T-helper 1 cell treated with Interleukin-12 subunit alpha and Interleukin-12 subunit beta and Interleukin-4 antibody, amounts not matched to agents 30 μg/mL and 1 μg/mL, for 36 hours (primary cell): ENCODE results near the gene SCARB1.

Source experiments
- H3K27ac Mint-ChIP-seq: one replicate; pipeline ENCODE4 v1.8.0; 2021; ENCODE audit warnings: mild to moderate bottlenecking, mixed read lengths
- H3K27me3 Mint-ChIP-seq: one replicate; pipeline ENCODE4 v1.8.0; 2021; ENCODE audit warnings: low read depth, mixed read lengths
- H3K36me3 Mint-ChIP-seq: one replicate; pipeline ENCODE4 v1.8.0; 2021; ENCODE audit warnings: low read depth, mixed read lengths
- H3K4me1 Mint-ChIP-seq: one replicate; pipeline ENCODE4 v1.8.0; 2021; ENCODE audit warnings: low read depth, mixed read lengths
- H3K4me3 Mint-ChIP-seq: one replicate; pipeline ENCODE4 v1.8.0; 2021; ENCODE audit warnings: mild to moderate bottlenecking, moderate library complexity, mixed read lengths
- H3K9me3 Mint-ChIP-seq: one replicate; pipeline ENCODE4 v1.8.0; 2021; ENCODE audit warnings: mixed read lengths

Gene SCARB1

GRCh38 chr12:124861492-124861891 is 2.2 kb downstream of the SCARB1 start:
- H3K27me3 Mint-ChIP-seq, result no peaks in the 10 kb centered on the region
- H3K4me3 Mint-ChIP-seq, result no peak overlapping the region
- no peaks in the 10 kb centered on the region for H3K9me3 Mint-ChIP-seq
- H3K27ac Mint-ChIP-seq, result no peak overlapping the region
- H3K4me1 Mint-ChIP-seq, result peaks cover 20% of the 10 kb centered on the region
- no peaks in the 10 kb centered on the region for H3K36me3 Mint-ChIP-seq

GRCh38 chr12:124857921-124858461 is 5.7 kb downstream of the SCARB1 start:
- Mint-ChIP-seq H3K9me3 (no peaks in the 10 kb centered on the region), H3K27me3 (no peaks in the 10 kb centered on the region), H3K36me3 (no peaks in the 10 kb centered on the region), H3K4me3 (no peak overlapping the region), H3K27ac (no peak overlapping the region), H3K4me1 (peaks cover 17% of the 10 kb centered on the region)

GRCh38 chr12:124856842-124857178 is 6.9 kb downstream of the SCARB1 start:
- Mint-ChIP-seq H3K27ac (no peak overlapping the region), H3K4me3 (no peak overlapping the region), H3K4me1 (peaks cover 12% of the 10 kb centered on the region), H3K9me3 (no peaks in the 10 kb centered on the region), H3K36me3 (no peaks in the 10 kb centered on the region), H3K27me3 (no peaks in the 10 kb centered on the region)

GRCh38 chr12:124856132-124856841 is 7.4 kb downstream of the SCARB1 start:
- no peak overlapping the region for H3K4me3 Mint-ChIP-seq
- H3K4me1 Mint-ChIP-seq, result peaks cover 9% of the 10 kb centered on the region
- H3K9me3 Mint-ChIP-seq, result no peaks in the 10 kb centered on the region
- no peaks in the 10 kb centered on the region for H3K36me3 Mint-ChIP-seq
- H3K27ac Mint-ChIP-seq, result no peak overlapping the region
- H3K27me3 Mint-ChIP-seq, result no peaks in the 10 kb centered on the region

GRCh38 chr12:124855275-124855957 is 8.2 kb downstream of the SCARB1 start:
- H3K4me3 Mint-ChIP-seq, result no peak overlapping the region
- no peaks in the 10 kb centered on the region for H3K27me3 Mint-ChIP-seq
- peaks cover 9% of the 10 kb centered on the region for H3K4me1 Mint-ChIP-seq
- no peaks in the 10 kb centered on the region for H3K36me3 Mint-ChIP-seq
- no peaks in the 10 kb centered on the region for H3K9me3 Mint-ChIP-seq
- H3K27ac Mint-ChIP-seq, result no peak overlapping the region

- Mint-ChIP-seq H3K36me3 (no peaks in the 10 kb centered on the region), H3K9me3 (no peaks in the 10 kb centered on the region), H3K4me3 (no peak overlapping the region), H3K27me3 (no peaks in the 10 kb centered on the region), H3K27ac (no peak overlapping the region), H3K4me1 (peaks cover 9% of the 10 kb centered on the region)
Observed at GRCh38 chr12:124854637-124855184, 9.0 kb downstream of the SCARB1 start.

- no peaks in the 10 kb centered on the region for H3K9me3 Mint-ChIP-seq
- H3K4me1 Mint-ChIP-seq, result peaks cover 9% of the 10 kb centered on the region
- no peaks in the 10 kb centered on the region for H3K36me3 Mint-ChIP-seq
- H3K27ac Mint-ChIP-seq, result no peak overlapping the region
- H3K27me3 Mint-ChIP-seq, result no peaks in the 10 kb centered on the region
- no peak overlapping the region for H3K4me3 Mint-ChIP-seq
Observed at GRCh38 chr12:124853781-124854636, 9.7 kb downstream of the SCARB1 start.

- H3K4me3 Mint-ChIP-seq, result no peak overlapping the region
- peaks cover 9% of the 10 kb centered on the region for H3K4me1 Mint-ChIP-seq
- no peak overlapping the region for H3K27ac Mint-ChIP-seq
- no peaks in the 10 kb centered on the region for H3K9me3 Mint-ChIP-seq
- H3K36me3 Mint-ChIP-seq, result no peaks in the 10 kb centered on the region
- no peaks in the 10 kb centered on the region for H3K27me3 Mint-ChIP-seq
Observed at GRCh38 chr12:124852911-124853427, 10.7 kb downstream of the SCARB1 start.

- Mint-ChIP-seq H3K27me3 (no peaks in the 10 kb centered on the region), H3K4me1 (peaks cover 9% of the 10 kb centered on the region), H3K27ac (no peak overlapping the region), H3K4me3 (no peak overlapping the region), H3K9me3 (no peaks in the 10 kb centered on the region), H3K36me3 (no peaks in the 10 kb centered on the region)
Observed at GRCh38 chr12:124852329-124852831, 11.3 kb downstream of the SCARB1 start.

GRCh38 chr12:124851342-124851741 is 12.3 kb downstream of the SCARB1 start:
- H3K36me3 Mint-ChIP-seq, result no peaks in the 10 kb centered on the region
- no peaks in the 10 kb centered on the region for H3K27me3 Mint-ChIP-seq
- H3K4me3 Mint-ChIP-seq, result no peak overlapping the region
- H3K27ac Mint-ChIP-seq, result no peak overlapping the region
- H3K4me1 Mint-ChIP-seq, result peaks cover 9% of the 10 kb centered on the region
- H3K9me3 Mint-ChIP-seq, result no peaks in the 10 kb centered on the region

GRCh38 chr12:124849382-124849781 is 14.3 kb downstream of the SCARB1 start:
- Mint-ChIP-seq H3K4me1 (peaks cover 6% of the 10 kb centered on the region), H3K27me3 (no peaks in the 10 kb centered on the region), H3K4me3 (no peak overlapping the region), H3K27ac (no peak overlapping the region), H3K36me3 (no peaks in the 10 kb centered on the region), H3K9me3 (no peaks in the 10 kb centered on the region)

GRCh38 chr12:124848621-124849380 is 14.9 kb downstream of the SCARB1 start:
- H3K4me3 Mint-ChIP-seq, result no peak overlapping the region
- no peak overlapping the region for H3K27ac Mint-ChIP-seq
- H3K4me1 Mint-ChIP-seq, result peaks cover 6% of the 10 kb centered on the region
- no peaks in the 10 kb centered on the region for H3K9me3 Mint-ChIP-seq
- H3K36me3 Mint-ChIP-seq, result no peaks in the 10 kb centered on the region
- no peaks in the 10 kb centered on the region for H3K27me3 Mint-ChIP-seq

GRCh38 chr12:124847113-124848074 is 16.3 kb downstream of the SCARB1 start:
- Mint-ChIP-seq H3K27me3 (no peaks in the 10 kb centered on the region), H3K9me3 (no peaks in the 10 kb centered on the region), H3K27ac (no peak overlapping the region), H3K36me3 (no peaks in the 10 kb centered on the region), H3K4me3 (no peak overlapping the region), H3K4me1 (peaks cover 5% of the 10 kb centered on the region)
